Stimulated activated CD8-positive, alpha-beta memory T cell treated with anti-CD3 and anti-CD28 coated beads, Interleukin-7, amount 100 ng/mL, for 4 hours (primary cell): ENCODE data around the gene PEX19.

Source experiments
- DNase-seq, 2 donors: peaks; one replicate each; pipeline ENCODE4 v3.0.0-alpha.2; 2020; ENCODE audit warnings: low read depth in 2 of 2

The PEX19 gene

DNA sequence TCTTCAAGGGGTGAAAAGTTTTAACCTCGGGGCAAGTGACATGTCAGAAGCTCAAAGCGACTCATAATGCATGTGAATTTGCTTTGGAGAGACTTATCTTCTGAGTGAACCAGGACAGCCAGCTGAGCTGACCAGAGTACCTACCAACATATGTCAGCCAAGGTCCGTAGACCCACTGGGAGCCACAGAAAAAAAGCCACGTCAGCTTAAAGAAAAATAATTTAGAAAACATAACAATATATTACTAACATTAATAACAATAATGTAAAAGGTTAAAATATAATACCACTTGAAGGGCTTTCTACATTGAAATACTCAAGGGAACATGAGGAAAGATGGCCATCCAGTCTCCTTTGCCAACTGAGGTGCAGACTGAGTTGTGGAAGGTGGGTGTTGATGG, 6.9 kb downstream of the PEX19 start:
- DNase-seq, result no peak

DNA sequence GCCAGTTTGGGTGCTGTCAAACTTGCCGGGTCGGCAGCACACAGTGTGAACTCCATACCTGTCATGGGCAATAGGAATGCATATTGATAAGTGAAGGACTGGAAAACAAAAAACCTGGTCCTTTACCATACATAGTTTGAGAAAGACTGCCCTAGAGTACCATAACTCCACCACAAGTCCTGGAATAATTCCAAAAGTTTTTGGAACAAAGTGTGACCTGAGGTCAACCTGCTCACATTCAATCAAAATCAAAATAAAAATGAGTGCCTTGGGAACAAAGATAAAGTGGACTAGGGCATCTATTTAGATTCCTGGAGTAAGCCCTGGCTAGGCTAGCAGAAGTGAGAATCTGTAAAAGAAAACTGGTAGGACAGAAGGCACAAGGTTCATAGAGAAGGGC, 7.6 kb downstream of the PEX19 start:
- no peak for DNase-seq

GRCh38 chr1:160271025-160271424, 13.9 kb downstream of the PEX19 start:
- DNase-seq, result no peak

DNA sequence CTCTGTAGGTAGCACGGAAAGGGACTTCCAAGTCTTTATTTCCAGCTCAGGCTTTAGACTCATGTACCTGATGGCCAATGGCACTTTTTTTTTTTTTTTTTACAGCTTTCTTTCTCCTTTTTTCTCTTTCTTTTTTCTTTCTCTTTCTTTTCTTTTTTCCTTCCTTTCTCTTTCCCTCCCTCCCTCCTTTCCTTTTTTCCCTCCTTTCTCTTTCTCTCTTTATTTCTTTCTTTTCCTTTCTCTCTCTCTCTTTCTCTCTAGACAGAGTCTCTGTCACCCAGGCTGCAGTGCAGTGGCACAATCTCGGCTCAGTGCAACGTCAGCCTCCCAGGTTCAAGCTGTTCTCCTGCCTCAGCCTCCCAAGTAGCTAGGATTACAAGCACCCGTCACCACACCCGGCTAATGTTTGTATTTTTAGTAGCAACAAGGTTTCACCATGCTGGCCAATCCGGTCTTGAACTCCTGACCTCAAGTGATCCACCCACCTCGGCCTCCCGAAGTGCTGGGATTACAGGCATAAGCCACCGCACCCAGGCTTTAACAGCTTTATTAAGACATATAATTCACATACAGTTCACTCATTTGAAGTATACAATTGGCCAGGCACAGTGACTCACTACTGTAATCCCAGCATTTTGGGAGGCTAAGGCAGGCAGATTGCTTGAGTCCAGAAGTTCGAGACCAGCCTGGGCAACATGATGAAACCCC, 17.5 kb downstream of the PEX19 start:
- no peak for DNase-seq

- no peak for DNase-seq
Observed at GRCh38 chr1:160264795-160265307, 20.1 kb downstream of the PEX19 start.

DNA sequence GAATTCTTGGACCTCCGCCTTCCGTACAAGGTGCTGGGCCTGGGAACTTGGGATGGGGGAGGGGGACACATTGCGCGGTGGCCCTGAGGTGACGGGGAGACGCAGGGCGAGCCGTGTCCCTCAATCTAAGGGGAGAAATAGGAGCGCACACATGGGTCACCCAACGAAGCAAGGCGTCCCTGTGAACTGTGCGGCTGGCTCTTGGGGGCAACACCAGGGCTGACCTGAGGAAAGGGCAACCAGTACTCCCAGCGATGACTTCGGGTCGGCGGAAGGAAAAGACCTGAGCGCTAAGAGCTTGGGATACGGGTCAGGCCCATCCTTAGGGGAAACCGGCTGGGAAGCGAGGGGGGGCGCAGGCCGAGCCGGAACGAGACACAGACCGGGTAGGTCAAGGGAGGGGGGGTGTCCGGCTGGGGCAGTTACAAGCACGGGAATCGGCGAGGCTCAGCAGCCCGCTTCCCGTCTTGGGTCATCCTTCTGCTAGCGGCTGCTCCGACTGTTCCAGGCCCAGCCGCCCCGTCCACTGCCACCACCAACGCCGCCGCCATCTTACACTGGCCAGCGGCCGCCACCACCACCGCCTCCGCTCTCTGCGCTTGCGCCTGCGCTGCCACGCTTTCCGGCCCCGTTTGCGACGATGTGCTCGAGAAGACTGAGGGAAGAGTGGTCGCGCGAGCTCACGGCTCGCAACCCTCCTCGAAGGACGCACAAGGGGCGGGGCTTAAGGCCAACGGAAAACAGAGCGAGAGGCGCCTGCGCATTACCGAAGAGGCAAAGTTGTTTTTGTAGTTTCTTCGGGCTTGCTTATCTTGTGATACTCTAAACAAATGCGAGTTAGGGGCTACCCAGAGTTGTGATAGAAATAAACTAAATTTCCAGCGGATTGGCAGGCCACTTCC, 22.8 kb downstream of the PEX19 start, which contains the start of gene DCAF8:
Gene DCAF8 (minus strand): TSS at position 657 of the 902 bp plus-strand sequence. CDS start 18,541 bp downstream, outside the sequence.
- peak; percentile 95 to 96 for DNase-seq

GRCh38 chr1:160261556-160261892, 23.4 kb downstream of the PEX19 start:
- DNase-seq, result peak; percentile 60 to 68

GRCh38 chr1:160260406-160261382, 24.2 kb downstream of the PEX19 start:
- DNase-seq, result no peak

GRCh38 chr1:160258177-160258798, 26.6 kb downstream of the PEX19 start:
- DNase-seq, result no peak

GRCh38 chr1:160257411-160258015, 27.4 kb downstream of the PEX19 start:
- no peak for DNase-seq

DNA sequence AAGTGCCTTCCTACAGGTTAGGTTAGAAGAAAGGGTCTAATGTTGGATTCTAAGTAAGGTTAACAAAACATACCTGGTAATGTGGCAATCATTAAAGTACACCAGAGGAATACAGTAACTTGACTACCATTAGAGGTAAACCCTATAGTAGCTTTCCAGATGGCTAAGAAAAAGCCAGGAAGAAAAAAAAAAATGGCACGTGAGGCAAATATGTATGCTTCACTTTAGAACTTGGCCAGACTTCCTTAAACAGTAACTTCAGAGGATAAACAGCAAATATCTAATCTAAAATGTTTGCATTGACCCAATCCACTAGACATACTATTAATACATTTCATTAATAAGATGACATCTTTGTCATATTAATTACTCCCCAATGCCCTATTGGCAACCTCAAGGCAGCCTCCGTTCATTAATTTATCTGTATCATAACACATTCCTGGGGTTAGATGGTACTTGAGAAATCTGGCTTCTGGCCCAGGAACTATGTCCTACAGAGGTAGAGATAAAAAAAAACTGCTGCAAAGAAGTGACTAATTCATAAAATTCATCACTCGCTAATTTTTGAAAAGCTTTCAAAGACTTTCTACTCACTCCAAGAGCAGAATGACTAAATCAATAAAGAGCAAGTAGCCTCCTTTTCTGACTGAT, 28.4 kb downstream of the PEX19 start:
- no peak for DNase-seq

- DNase-seq, result no peak
Observed at GRCh38 chr1:160255781-160256300, 29.1 kb downstream of the PEX19 start.

DNA sequence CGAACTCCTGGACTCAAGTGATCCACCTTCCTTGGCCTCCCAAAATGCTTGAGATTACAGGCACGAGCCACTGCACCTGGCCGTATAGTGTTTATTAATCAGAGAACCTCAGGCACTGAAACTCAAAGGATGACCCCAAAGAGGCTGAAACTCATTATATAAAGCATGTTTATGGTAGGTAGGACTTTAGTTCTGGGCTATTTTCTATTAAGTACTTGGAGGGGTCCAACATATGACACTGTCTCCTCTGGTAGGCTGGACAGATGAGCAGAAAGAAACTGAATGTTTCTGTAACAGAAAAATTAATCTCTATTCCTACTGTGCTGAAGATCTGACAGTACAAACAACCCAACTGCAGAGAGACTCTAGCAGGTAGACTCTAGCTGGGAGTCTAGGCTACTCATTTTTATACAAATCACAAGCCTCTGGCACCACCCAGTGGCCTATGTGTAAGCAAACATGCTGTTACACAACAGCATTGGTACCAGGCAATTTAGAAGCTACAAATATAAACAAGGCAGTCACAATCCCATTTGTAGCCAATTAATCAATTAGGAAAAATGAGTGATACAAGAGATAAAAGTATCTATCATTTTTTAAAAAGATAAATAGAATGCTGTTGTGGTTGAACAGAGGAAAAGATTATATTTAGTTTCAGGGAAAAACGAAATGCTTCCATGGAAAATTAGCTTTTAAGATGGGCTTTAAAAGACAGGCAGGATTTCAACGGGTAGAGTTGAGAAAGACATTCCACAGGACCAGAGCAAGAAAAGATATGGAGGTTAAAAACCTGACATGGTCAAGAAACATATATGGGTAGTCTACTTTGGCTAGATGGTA, 33.0 kb downstream of the PEX19 start:
- peak; percentile 16 to 42 for DNase-seq

- DNase-seq, result no peak
Observed at GRCh38 chr1:160251011-160251410, 33.9 kb downstream of the PEX19 start.

GRCh38 chr1:160247053-160247452, 37.9 kb downstream of the PEX19 start:
- no peak for DNase-seq

DNA sequence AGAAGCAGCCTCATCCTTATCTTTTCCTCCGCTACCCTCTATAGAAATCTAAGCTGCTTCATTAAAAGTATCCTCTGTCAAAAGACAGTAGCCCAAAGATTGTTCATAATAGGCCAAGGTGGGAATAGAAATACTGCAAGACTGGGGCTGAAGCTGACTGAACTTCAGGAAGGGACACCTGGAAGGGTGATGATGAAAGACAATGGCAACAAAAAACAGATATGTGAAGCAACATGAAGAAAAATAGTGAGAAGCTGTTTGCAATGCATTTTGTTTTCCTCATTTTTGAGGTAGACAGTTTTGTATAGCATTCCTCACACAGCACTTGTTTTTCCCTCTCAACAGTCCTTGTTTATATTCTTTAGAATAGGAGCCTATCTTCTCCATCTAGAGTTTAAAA, 39.5 kb downstream of the PEX19 start:
- no peak for DNase-seq

DNA sequence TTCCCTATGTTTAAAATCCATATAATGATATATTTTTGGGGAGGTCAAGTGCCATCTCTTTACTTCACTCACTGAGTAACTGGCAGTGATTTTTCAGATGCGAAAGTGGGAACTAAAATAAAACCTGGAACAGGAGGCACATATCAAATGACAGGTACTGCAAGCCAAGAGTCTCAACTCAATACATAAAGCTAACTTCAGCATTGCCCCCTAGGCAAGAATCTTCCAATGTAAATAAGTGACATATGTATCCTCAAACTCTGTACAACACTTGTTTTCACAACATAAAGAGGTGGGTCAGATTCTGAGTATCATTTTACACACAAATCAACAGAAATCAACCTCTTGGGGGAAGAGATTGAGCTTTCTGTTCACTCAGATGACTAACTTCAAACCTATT, 40.7 kb downstream of the PEX19 start:
- no peak for DNase-seq

GRCh38 chr1:160243767-160244166, 41.2 kb downstream of the PEX19 start:
- no peak for DNase-seq
